GM21825 (cell line): ENCODE data around the gene SYT9.
"Not testable (repeated sequence)": the region's sequence is repeated elsewhere in the genome, so short reads cannot be mapped to it uniquely, and the experiment has no call there.

Experiments
- ATAC-seq: cut with Tn5 transposase; IDR thresholded peaks from one replicate; pipeline ENCODE4 v1.9.1; 2021; ENCODE audit warnings: mild to moderate bottlenecking, moderate library complexity; ENCODE audit not compliant: unreplicated experiment

Gene SYT9

DNA sequence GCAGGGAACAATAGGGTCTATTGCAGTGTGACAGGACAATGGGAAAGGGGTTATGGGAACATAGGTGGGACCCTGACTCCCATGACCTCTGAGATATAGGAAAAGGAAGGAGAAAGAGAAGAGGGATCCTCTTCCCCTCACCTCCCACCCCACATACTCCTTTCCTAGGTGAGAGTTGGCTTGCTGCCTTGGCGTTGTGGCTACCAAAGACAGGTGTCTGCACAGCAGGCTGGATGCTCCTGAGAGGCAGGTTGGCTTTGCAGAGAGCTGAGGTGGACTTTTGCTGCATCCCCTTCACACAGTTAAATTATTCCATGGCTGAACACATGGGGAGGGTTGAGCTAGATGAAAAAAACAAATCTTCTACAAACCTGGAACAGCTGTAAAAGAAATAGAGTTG, 80.7 kb downstream of the SYT9 start:
- ATAC-seq: no peak

DNA sequence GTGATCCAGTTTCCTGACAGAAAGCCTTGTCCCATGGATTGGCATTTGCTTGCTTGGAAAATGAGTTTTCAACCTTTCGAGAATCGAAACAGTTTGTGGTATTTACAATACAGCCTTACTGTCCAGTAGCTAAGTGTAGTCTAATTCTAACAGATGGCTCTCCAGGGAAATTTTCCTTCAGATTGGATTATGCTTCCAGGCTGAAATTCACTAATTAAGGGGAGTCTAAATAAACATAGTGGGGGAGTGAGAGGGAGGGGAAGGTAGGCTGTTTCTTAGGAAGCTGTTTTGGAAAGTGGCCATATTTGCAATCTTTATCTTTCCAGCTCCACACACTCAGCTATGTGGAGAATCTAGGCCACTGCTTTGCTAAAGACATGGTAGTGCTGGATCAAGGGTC, 81.3 kb downstream of the SYT9 start:
- ATAC-seq: no peak

DNA sequence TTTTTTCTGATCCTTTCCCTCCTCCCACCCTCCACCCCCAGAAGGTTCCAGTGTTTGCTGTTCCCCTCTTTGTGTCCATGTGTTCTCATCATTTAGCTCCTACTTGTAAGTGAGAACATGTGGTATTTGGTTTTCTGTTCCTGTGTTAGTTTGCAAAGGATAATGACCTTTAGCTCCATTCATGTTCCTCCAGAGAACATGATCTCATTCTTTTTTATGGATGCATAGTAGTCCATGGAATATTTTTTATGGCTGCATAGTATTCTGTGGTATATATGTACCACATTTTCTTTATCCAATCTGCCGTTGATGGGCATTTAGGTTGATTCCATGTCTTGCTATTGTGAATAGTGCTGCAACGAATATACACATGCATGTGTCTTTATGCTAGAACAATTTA, 83.7 kb downstream of the SYT9 start:
- ATAC-seq: not testable (repeated sequence)

DNA sequence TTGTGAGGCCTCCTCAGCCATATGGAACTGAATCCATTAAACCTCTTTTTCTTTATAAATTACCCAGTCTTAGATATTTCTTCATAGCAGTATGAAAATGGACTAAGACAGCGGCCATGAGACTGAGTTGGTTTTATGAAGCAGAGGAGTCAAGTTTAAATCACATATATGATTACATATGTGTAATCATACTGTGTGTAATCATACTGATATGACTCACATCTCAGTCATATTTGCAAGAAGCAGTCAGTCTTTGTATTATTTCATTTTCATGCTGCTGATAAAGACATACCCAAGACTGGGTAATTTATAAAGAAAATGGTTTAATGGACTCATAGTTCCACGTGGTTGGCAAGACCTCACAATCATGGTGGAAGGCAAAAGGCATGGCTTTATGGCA, 89.8 kb downstream of the SYT9 start:
- no peak for ATAC-seq

DNA sequence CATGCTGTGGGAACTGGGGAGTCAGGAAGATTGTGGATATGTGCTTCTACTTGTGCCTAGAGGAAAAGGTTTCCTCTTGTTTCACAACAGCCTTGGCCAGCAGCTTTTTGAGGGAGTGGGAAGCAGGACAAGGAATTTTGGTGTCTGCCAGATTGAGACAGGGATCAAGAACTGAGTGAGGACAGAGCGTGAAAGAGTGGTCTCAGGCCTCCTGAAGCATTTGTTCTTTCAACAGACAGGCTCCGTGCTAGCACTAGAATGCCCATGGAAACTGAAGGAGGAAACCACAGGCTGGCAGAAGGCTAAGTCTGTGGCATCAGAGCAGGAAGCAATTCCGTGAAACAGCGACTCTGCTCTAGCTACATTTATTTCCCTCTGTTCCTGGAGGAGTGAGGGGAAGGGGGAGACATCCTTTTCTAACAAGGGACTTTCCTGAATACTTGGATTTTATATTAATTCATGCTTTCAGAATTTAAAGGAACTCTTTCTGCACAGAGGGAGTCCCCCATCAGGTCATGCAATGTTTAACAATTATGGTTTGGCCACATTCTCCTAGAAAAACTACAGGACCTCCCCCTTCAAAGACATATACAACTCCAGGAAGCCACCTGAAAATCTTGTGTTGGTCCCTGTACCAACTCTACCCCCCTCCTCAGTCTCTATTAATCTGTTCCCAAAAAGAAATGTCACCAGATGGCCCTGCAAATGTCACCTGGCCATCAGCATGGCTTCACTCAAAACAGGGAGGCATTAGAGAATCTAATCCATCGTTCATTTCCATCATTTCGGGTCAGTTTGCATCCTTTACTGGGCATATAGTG, 96.1 kb downstream of the SYT9 start:
- ATAC-seq: no peak

DNA sequence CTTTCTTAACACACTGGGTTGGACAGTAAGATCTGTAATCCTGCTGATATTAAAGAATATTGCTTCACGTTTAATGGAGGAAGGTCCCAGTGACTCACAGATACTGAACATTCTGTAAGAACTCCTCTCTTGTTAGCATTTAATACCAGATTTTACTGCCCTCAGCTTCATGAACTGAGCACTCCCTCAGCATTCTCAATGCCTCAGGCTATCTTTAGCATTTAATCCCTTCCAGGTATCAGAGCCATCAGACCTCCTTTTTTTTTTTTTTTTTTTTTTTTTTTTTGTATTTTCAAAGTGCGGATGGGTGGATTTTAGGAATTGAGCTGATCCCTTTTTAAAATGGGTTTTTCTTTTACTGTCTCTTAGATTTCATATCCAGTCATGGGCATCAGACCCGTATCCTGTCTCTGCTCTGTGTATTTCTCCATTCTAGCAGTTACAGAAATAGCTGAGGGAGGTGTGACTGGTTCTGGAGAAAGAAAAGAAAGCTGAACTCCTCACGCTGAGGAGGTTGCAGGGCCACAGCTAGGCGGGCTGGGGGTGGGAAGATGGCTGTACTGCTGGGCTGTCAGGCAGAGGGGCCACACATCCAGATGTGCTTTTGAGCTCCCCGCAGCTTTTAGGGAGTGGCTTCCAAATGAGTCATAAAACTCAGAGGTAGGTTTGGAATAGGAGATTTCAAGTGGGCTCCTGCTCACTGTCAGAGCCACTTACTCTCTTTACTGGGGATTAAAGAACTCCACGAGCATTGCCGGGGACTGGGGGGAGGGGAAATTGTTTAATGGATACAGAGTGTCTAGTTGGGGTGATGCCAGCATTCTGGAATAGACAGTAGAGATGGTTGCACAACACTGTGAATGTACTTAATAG, 97.0 kb downstream of the SYT9 start:
- no peak for ATAC-seq

DNA sequence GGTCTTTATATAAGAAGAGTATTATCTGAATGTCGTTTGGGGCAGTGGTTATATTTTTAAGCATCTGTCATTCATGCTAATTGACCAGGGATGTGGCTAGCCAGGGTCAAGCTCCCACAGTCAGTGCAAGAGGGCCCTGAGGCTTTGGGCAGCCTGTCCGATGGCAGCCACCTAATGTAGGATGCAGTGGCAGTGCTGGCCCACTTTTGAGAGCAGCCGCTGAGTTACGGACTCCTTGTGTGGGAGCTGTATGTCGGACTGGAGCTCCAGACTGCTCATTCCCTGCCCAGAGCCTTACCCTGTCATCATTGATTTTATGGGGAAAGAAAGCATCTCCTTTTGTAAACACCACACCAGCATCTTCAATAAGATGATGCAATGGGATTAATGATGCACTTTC, 99.5 kb downstream of the SYT9 start:
- no peak for ATAC-seq

DNA sequence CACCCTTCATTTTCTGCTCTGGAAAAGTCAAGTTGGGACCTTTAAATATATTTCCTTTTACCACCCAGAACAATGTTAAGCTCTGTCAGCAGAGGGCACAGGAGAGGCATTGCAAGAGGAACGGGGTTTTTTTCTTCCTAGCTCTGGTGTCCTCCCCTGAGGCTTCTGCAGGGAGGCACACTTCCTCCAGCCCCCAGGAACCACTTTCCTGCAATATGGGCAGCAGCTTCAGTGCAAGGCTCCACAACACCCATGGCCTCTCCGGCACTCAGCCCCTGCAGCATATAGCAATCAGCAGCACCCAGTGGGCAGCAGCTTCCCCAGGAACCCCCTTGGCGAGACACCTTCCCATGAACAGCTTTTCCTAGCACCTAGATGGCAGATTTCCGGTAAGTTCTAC, 101.4 kb downstream of the SYT9 start:
- no peak for ATAC-seq

DNA sequence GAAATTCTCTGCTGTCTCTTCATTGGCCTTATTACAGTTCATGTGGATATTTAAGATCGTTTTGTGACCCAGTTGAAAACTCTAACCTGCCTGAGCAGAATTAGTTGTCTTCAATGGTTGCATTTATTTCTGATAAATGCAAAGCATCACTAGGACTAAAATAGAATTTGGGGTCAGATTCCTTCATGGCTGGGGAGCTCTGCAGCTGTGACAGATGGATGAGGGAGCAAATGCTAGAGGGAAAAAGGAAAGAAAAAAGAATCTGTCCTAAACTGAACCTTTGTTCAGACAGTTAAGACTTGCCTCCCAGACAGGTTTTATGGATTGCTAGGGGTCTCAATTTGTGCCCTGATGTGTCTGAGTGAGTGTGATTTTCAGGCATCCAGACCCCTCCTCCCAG, 113.0 kb downstream of the SYT9 start:
- ATAC-seq: no peak

DNA sequence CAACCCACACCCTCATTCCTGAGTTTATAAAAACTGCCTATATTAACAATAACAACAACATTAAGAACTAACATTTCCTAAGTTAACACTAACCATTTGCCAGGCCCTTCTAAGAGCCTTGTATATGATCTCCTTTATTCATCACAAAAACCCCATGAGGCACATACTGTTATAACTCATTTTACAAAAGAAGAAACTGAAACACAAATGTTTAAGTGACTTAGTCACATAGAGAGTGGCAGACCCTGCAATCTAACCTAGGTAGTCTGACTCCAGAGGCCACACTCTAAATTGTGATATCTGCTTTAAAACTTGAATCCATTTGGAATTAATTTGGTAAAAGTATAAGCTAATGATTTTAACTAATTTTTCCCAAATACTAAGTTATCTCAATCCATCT, 116.1 kb downstream of the SYT9 start:
- ATAC-seq: no peak

DNA sequence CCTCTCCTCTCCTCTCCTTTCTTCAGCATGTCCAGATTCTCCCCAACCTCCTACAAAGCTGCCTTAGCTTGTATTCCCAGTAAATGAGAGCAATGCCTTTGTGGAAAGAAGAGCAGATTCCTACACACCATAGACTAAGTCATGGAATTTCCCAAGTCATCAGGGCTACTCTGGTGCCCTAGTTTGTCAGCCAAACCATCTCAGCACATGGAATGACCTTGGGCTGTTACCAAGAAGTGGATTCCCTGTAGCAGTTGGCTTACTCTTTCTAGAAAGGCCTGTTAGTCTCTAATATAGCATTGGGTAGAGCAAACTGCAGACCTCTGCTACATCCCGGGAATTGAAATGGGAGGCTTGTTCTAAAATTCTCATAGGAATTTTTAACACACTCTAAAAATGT, 124.7 kb downstream of the SYT9 start:
- no peak for ATAC-seq

DNA sequence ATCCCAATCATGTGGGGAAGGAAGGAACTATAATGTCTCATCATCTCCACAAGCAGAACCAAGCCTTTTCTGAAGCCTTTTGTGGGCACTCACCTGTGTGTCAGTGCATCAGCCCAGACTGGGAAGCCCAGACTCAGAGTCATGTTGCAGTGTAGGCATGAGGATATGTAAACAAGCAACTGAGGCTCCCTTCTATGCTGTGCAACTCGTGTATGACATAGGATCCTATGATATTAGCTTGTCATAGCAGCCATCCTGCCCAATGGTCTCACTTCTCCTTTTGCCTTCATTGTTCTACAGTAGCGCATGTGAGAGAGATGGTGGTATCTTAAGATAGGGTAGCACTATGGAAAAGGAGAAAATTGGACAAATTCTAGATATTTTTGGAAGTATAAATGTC, 130.2 kb downstream of the SYT9 start:
- ATAC-seq: no peak

DNA sequence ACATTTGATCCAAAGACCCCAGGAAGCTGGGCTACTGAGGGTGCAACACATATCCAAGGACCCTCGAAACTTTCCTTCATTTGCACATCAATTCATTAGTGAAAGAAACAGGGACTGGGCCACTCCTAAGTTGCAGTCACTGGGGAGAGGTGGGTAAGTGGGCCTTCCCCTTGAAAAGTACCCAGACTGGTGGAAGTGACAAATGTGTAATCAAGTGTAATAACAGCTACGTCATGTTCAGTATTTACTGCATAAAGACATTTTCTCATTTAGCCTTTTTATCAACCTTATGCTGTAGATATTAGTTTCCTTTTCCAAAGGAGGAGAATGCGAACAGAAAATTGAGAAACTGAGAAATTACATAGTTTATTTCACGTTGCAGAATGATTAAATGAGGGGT, 131.7 kb downstream of the SYT9 start:
- no peak for ATAC-seq

DNA sequence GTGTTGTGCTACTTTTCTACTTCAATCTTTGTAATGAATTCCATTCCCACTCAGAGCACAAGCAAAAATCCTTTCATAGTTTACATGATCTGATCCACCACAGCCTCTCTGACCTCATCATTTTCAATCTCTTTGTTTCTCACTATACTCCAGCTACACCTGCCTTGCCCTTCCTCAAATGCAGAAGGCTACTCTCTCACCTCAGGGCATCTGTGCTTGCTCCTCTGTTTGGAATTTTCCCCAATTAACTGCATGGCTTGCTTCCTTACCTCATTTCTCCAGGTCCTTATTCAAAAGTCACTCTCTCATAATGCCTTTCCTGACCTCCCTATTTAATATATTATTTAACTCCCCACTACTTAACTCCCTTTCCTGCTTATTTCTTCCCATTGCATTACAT, 133.0 kb downstream of the SYT9 start:
- no peak for ATAC-seq

DNA sequence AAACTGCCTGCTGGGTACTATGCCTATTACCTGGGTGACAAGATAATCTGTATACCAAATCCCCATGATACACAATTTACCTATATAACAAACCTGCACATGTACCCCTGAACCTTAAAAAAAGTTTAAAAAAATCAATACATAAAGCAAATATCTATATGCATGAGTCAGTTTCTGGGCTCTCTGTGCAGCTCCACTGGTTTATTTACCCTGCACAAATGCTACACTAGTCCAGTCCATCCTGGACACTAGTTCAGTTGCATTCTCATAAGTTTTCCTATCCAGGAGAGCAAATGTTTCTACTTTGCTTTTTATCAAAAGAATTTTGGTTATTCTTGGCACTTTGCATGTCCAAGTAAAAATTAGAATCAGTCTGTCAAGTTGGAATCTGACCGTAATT, 133.8 kb downstream of the SYT9 start:
- no peak for ATAC-seq

DNA sequence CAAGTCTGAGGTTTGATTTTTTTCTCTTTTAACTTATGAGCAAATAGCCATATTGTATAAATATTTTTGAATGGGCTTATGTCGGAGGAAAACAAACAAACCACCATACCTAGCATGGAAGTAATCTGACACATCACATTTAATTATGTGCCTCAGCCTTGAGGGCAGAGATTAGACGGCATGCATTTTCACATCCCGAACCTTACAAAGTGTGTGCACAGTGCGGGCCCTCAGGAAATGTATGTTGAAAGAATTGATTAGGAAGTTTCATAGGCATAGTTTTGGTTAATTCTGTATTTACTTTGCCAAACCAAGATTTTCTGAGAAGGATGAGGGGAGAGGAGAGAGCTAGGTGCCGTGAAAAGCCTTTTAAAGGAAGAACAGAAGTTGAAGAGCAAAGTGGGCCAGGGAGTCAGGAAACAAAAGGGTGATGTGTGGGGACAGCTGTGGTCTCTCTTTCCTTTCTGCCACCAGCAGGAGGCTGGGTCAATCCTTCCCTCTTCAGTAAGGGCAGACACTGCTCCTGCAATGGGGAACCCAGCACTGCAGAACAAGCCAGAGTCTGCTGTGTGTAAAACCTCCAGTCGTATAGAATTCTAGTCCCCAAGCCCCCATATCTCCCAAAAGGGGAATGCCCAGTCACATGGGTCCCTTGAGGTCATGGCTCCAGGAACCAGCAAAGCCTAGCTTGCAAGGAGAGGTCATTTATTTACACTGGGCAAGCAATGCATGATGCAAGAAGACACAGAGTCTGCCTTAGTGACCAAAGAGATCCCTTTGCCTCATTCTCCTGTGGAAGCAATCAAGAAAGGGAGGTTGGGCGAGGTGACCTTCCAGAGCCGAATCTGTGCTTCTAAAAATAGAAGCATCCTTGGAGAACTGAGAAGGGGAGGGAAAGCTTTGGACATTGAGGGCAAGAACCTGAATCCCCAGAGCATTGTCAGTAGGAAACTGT, 162.5 kb downstream of the SYT9 start:
- no peak for ATAC-seq

DNA sequence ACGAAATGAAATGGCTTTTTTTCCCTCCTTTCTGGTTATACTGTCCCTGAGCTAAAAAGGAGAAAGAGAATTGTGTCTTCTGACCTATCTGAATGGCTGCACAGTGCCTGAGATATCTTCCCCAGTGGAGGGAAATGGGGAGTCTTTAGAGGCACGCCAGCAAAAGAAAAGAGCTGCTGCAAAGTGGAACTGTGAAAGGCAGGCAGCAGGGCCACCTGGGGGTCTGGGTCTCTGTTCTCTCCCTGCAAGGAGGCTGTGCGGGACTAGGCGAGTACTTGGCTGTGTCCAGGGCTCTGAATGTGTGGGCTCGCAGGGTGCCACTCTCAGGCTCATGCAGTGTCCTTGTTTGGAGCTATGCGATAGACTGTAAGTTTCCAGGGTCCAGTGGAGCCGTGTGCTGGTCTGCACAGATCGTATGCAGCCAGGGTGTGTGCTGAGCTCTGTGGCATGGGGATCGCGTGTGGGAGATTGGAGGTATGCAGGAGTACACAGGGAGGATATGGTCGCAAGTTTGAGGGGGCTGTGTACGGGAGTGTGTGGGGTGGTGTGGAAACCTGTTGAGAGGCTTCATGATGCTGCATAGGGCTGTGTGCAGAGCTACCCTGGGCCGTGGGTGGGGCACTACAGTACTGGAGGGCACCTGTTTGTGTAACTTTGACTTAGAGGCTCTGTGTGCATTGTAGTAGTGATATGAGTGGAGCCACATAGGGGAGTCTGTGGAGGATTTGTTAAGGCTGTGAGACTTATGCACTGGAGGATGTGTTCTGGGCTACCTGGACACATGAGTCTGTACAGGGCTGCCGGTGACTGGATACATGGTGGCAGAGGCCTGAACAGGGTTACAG, 163.5 kb downstream of the SYT9 start:
- ATAC-seq: no peak

DNA sequence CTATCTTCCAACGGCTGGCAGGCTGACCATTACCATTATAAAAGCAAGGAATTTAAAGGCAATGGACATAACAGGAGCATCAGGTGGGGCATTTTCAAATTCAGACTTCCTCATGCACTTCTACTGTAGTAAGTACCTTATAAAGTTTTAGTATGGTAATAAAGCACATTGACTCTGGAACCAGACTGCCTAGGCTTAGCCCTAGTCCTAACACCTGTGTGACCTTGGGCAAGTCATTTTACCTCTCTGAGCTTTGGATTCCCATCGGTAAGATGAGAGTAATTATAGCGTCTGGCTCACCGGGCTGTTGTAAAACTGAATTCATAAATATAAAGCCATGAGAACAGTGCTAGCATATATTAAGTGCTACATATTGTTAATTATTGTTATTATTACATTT, 164.4 kb downstream of the SYT9 start:
- ATAC-seq: no peak

DNA sequence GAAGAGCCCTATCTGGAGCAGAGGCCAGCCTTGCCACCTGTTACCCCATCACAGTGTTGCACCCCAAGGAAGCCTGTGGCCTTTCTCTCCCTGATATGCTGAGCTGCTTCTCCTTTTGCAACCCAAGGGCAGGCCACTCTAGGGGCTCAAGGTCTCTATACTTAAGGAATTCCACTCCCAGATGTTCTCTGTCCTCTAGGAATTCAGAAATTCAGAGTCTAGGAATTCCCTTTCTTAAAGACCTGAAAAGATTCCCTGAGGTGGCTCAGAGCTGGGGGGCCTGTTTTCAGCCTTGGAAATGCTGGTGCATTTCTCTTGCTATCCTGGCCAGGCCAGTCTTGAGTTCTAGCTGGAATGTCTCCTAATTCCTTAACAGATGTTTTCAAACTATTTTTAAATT, 165.6 kb downstream of the SYT9 start:
- ATAC-seq: no peak

DNA sequence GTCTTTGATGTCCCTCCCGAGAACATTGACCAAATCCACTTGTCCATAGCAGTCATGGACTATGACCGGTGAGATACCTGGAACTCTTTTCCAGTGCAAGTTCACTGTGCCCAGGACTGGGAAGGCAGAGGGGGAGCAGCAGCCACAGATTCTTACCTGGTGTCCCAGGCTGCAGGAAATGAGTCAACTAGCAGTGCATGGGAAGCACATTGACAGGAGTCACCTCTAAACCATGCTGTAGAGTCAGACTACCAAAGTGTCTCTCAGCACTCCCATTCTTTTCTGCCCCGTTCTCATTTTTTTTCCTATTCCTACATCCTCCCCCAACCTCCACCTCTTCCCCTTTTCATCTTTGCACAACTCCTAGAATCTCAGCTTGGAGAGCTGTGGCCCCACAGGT, 166.4 kb downstream of the SYT9 start:
- ATAC-seq: no peak
